Measurements from ENCODE around the gene RPIA.
A peak's percentile ranks its signal among the peaks of the same experiment; 100 is the strongest.
"Not testable (repeated sequence)": the region's sequence is repeated elsewhere in the genome, so short reads cannot be mapped to it uniquely, and the experiment has no call there.

Gene RPIA

DNA sequence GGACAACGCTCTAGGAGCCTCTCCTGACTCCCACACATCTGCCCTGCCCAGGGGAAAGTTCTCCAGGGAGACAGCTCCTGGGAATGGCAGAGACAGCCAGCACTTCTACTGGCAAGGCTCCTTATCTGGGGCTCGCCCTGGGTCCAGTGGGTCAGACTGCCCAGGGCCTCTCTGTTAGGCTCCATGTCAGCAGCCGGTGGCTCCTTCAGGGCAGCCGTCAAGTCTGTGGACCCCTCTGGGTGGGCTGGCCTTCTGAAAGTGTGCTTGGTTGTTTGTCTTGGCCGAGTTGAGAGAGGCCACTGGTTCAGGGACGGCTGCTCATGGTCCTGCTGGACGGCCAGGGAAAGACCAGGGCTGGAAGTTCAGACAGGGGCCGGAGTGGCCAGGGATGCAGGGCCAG is 65.6 kb downstream of the RPIA start:
- DNase-seq (ENCODE audit: low read depth) = no peak
- no peak overlapping the region for H3K4me3 ChIP-seq (ENCODE audit: low read length)
- TF ChIP-seq, protein P1, sequence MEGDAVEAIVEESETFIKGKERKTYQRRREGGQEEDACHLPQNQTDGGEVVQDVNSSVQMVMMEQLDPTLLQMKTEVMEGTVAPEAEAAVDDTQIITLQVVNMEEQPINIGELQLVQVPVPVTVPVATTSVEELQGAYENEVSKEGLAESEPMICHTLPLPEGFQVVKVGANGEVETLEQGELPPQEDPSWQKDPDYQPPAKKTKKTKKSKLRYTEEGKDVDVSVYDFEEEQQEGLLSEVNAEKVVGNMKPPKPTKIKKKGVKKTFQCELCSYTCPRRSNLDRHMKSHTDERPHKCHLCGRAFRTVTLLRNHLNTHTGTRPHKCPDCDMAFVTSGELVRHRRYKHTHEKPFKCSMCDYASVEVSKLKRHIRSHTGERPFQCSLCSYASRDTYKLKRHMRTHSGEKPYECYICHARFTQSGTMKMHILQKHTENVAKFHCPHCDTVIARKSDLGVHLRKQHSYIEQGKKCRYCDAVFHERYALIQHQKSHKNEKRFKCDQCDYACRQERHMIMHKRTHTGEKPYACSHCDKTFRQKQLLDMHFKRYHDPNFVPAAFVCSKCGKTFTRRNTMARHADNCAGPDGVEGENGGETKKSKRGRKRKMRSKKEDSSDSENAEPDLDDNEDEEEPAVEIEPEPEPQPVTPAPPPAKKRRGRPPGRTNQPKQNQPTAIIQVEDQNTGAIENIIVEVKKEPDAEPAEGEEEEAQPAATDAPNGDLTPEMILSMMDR (conservative IDR thresholded peaks at IDR 0.05; ENCODE audit: low read depth, low read length) = no peak

DNA sequence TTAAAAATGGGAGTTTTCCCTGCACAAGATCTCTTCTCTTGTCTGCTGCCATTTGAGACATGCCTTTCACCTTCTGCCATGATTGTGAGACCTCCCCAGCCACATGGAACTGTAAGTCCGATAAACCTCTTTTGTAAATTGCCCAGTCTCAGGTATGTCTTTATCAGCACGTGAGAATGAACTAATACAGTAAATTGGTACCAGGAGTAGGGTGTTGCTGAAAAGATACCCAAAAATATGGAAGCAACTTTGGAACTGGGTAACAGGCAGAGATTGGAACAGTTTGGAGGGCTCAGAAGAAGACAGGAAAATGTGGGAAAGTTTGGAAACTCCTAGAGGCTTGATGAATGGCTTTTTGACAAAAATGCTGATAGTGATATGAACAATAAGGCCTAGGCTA is 67.2 kb downstream of the RPIA start:
- not testable (repeated sequence) for DNase-seq (ENCODE audit: low read depth); H3K4me3 ChIP-seq (ENCODE audit: low read length)

DNA sequence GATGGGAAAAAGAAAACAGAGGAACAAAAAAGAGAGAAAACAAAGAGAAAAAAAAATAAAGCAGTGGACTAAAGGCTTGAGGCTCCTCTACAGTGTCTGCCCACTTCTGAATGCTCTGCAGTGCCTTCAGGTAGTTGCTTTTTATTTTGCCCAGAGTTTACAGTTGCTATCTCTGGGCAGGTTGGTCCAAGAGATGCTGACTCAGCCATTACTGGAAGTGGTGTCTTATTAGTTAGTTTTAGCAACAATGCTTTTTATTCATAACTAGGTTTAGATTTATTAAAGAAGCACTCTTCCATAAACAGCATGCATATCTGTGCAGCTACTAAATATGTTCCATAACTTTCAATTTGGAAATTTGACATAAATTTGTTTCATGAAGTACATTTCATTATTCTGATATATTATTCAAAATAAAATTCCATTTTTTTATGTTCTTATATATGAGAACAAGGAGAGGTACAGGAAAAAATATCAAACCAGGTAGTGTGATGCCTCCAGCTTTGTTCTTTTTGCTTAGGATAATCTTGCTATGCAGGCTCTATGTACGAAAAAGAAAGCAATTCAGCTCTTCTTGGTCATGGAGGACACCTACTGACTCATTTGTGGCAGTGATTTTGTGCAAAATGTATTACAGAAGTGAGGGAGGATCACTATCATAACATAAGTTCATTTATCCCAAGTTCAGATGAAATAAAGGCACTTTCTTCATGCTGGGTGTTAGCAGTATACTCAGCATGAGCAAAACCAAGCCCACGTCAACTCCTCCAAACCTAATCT is 69.5 kb downstream of the RPIA start:
- DNase-seq (ENCODE audit: low read depth) = no peak
- no peak overlapping the region for H3K4me3 ChIP-seq (ENCODE audit: low read length)
- TF ChIP-seq, protein P1 (conservative IDR thresholded peaks at IDR 0.05; ENCODE audit: low read depth, low read length) = no peak

DNA sequence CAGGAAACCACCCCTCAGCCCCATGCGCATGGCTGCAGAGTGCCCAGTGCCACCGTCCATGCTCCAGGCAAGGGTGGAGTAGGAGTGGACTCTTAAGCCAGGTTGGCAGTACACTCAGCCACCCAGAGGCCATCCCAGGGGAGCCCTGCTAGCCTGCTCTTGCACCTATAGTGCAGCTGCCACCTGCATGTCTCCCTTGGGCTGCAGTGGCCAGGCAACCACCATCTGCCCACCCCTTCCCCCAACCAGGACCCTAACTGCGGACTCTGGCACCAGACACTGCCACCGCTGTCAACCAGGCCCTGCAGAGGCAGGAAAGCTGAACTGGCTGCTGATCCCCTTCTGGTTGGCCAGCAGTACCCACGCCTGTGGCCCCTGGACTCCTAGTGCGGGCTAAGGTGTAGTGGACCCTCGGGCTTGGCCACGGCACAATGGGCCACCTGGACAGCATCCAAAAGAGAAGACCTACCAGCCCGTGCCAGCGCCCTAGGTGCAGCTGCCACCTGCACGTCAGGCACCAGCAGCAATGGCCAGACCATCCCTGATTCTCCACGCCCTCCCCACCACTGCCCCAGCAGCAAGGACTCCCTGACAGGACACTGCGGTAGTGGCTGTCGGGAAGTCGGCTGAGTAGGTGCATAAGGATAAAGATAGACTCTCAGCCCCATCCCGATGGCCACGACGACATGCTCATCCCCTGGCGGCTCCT is 72.8 kb downstream of the RPIA start:
- no peak overlapping the region for H3K4me3 ChIP-seq (ENCODE audit: low read length)
- TF ChIP-seq, protein P1 (conservative IDR thresholded peaks at IDR 0.05; ENCODE audit: low read depth, low read length) = no peak
- DNase-seq (ENCODE audit: low read depth) = no peak

DNA sequence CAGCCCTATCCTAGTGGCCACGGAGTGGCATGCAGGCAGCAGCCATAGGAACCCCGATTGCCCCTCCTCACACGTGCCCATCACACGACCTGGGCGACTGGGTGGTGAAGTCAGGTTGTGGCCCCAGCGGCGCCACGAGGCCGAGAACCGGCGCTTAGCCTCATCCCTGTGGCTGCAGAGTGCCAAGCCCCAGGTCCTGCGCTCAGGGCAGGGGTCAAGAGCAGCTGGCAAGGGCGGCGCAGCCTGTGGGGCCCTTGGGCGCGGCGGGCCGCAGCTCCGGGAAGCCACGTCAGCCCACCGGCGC is 73.3 kb downstream of the RPIA start:
- DNase-seq (ENCODE audit: low read depth) = no peak
- TF ChIP-seq, protein P1 (conservative IDR thresholded peaks at IDR 0.05; ENCODE audit: low read depth, low read length) = no peak
- H3K4me3 ChIP-seq (ENCODE audit: low read length) = no peak overlapping the region

DNA sequence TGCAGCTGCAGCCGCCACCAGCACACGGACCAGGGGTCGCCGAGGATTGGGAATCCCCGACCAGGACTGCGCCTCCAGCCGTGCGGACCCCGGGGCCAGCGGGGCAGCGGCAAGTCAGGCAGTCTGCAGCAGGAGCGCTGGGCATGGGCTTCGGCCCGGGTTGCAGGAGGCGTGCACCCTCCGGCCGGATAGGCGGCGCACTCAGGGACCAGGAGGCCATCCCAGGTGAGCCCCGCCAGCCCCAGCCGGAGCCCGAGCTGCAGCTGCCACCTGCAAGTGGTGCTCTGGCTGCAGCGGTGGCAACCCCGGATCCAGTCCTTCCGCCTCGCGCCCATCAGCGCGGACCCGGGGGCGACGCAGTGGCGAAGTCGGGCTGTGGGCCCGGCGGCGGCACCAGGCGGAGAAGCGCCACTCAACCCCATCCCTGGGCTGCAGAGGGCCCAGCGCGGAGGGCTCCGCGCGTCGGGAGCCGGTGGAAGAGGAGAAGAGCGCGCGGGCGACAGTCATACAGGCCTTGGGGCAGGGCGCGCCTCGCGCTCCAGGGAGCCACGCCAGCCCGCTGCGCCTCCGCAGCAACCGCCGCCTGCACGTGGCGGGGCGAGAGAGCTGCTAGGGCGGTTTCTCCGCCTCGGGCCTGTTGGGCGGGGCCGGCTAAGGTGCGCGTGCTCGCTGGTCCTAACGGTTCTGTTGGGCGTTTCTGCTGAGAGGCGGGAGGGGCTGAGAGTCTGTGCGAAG is 73.8 kb downstream of the RPIA start:
- TF ChIP-seq, protein P1 (conservative IDR thresholded peaks at IDR 0.05; ENCODE audit: low read depth, low read length) = no peak
- H3K4me3 ChIP-seq (ENCODE audit: low read length) = peak overlapping the region; percentile 25
- DNase-seq (ENCODE audit: low read depth) = no peak

DNA sequence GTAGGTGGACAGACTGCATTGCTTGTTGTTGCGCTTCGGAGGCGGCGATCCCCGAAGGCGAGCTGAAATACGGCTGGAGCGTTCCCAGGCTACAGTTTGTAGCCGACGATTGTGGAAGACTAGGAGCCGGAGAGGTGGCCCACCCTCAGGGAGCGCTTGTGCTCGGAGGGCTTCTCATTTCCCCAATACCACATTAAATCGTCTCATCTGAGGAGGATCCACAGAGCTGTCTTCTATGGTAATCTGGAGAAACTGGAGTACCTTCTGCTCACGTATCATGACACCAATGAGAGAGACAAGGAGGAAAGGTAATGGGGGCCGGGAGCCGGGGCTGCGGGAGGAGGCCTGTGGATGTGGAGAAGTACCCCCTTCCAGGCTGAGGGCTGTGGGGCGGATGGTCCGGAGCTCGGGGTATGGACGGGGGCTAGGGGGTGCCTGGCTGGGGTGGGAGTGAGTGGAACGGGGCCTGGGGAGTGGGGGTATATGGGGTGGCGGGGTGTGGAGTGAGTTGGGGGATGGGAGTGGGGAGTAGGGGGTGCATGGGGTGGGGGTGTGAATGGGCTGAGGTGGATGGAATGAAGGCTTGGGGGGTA is 74.5 kb downstream of the RPIA start:
- H3K4me3 ChIP-seq (ENCODE audit: low read length) = peak overlapping the region; percentile 25
- not testable (repeated sequence) for DNase-seq (ENCODE audit: low read depth)
